HG03280 (cell line): ENCODE data around the gene GRID2.

Experiments used
- ATAC-seq: cut with Tn5 transposase; IDR thresholded peaks from one replicate; pipeline ENCODE4 v1.9.1; 2021; ENCODE audit warnings: mild to moderate bottlenecking, moderate library complexity; ENCODE audit not compliant: unreplicated experiment

The GRID2 gene

GRCh38 chr4:93373893-93374860 lies 1070.4 kb downstream of the GRID2 start:
- no peak for ATAC-seq

- ATAC-seq = no peak
These were observed 1080.5 kb downstream of the GRID2 start for GRCh38 chr4:93384241-93384640.

DNA sequence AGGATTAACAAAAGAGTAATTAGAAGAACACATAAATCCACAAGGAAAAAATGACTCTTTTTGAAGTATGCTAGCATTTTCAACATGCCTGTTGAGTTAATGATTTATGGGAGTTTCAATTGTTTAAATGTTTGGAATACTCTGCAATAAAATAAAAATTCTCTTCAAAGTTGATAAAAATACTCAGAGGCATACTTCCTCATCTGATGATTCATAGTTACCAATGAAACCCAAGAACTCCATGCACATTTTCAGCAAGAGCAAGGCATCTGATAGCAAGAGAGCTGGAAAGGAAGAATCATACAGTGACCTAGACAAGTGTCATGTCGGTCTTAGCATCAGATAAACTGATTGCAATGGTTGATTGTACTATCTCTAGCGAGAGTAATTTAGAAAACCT lies 1081.1 kb downstream of the GRID2 start:
- ATAC-seq = no peak

DNA sequence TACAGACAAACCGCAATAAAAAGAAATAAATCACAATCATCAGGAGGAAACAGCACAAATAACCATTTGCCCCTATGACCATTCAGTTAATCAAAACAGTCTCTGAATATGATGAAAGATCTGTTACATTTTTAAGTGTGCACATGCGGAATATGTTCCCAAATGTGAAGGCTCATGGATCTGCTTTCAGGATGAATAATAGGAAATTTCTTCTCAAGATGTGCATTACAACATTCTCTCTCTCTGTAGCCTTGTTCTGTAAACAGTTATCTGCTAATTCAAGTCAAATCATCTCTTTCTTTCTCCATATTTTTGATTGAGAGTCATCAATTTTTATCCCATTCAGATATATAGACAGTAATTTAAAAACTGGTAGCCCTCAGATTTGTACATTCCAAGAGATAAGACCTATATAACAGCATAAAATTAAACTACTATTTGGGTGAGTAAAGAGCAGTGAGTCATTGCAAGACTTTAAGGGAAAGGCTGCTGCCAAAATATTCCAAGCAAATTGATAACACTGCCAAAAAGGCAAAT lies 1090.8 kb downstream of the GRID2 start:
- ATAC-seq = no peak

DNA sequence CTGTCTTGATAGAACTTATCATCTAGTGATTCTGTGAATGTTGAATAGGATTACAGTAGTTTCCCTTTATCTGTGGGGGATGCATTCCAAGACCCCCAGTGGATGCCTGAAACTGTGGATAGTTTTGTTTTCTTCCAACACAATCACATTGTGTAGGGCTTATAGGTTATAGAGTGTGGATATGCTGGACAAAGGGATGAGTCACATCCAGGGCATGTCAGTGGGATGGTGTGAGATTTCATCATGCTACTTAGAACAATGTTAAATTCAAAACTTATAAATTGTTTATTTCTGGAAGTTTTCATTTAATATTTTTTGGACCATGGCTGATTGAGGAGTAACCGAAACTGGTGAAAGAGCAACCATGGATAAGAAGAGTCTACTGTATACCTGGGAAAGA lies 1092.5 kb downstream of the GRID2 start:
- no peak for ATAC-seq

- ATAC-seq = no peak
These were observed 1099.8 kb downstream of the GRID2 start for GRCh38 chr4:93403571-93403970.

GRCh38 chr4:93407493-93408275 lies 1103.9 kb downstream of the GRID2 start:
- ATAC-seq = no peak

DNA sequence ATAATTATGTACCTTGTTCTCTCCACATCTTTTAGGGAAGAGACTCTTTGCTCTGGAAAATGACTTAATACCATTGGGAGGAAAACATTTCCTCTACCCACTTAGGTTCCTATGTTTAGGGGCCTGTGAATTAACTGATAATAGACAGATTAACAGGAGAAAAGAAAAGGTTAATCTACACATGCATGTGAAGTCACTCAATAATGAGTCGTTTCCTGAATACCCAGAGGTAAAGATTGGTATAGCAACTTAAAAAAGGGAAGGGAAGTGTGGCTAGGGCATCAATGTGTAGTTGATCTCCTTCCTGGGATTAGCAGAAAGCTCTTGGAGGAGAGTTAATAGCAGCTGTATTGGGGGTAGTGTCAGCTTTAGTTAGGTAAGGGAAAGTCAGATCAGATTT lies 1105.3 kb downstream of the GRID2 start:
- no peak for ATAC-seq

DNA sequence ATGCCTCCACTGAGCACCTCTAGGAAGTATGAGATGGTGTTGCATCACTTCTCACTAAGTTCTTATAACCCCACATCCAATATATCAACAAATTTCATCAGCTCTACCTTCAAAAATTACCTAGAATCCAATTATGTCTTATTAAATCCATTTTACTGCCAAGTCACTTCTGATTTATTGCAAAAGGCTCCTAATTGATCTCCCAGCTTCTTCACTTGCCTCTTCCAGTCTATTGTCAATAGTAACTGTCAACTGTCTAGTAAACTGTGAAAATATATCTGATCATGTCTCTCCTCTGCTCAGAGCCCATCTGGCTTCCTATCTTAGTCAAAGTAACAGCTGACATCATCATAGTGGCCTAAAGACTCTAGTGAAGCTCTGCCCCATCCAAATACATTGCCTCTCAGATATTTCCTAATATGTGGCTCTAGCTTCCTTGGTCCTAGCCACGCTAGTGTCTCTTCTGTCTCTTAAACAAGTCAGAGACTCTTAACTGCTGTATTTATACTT lies 1110.3 kb downstream of the GRID2 start:
- ATAC-seq = no peak

DNA sequence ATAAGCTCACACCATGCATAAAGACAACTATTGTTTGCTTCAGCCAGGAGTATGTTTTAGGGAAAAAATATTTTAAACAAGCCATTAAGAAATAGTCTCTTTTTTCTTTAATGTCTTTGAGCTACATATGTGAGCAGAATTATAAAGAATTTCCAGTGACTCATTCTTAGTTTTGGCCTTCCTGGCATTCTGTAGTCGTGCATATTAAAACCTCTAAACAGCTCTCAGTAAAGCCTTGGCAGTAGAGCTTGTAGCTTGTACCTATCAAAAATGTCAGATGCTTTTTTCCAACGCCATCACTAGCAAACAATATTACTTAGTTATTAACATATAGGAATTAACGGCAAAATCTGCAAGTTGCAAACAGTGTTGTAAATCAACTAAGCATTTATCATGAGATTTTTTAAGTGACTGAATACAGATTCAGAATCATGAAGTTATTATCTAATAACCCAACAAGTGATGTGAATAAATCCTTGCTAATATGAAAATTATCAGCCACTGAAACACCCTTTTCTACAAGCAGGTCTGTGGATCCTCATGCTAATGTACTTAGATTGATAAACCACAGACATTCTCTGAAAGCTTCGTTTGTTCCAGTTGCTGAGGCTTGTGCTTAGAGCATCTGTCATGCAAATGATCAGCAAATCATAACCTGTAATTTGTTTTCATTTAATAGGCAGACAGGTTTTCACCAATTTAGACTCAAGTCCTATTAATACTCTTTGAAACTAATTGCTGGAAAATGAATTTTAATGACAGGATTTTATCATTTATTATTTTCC lies 1112.8 kb downstream of the GRID2 start:
- no peak for ATAC-seq

GRCh38 chr4:93431371-93431770 lies 1127.6 kb downstream of the GRID2 start:
- ATAC-seq = no peak

- no peak for ATAC-seq
These were observed 1130.1 kb downstream of the GRID2 start for GRCh38 chr4:93433840-93434239.

DNA sequence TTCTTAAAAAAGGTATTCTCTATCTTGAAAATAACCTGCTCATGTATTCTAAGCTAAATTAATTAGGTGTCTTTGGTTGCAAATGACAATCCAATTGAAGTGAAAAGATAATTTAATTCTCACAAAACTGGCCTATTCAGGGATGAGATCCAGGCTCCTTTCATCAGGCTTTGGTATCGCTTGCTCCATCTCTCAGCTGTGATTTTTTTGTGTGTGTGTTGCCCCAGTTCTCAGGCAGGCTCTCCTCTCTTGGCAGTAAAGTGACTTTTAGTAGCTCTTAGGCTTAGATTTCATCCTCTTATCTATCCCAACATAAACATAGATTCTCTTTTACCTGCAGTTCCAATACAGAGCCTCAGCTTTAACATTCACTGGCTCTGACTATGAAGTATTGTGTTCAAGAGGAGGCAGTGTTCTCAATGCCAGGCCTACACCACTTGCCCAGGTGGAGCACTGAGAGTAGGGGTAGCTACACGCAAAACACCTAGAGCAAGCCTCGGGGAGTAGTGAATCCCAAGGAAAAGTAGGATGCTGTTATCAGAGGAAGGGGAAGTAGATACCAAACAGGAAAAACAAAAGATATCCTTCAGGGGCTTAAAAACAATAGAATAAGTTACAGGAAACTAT lies 1132.3 kb downstream of the GRID2 start:
- ATAC-seq = no peak

- ATAC-seq = no peak
These were observed 1134.2 kb downstream of the GRID2 start for GRCh38 chr4:93437991-93438390.

DNA sequence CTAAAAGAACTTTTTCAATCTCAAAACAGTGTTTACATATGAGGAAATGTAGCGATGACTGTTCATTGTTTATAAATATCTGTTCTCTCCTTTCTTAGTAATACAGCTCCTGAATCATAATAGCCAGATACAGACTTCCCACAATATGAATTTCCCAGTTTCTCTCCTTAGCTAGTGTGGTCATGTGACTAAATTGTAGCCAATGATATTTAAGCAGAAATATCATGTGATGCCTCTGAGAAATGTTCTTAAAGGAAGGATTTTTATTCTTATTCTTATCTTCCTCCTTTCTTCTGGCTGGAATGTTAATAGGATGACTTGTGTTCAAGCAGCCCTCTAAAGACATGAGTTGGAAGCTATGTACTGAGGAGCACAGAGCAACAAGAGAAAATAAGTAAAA lies 1141.1 kb downstream of the GRID2 start:
- ATAC-seq = no peak

DNA sequence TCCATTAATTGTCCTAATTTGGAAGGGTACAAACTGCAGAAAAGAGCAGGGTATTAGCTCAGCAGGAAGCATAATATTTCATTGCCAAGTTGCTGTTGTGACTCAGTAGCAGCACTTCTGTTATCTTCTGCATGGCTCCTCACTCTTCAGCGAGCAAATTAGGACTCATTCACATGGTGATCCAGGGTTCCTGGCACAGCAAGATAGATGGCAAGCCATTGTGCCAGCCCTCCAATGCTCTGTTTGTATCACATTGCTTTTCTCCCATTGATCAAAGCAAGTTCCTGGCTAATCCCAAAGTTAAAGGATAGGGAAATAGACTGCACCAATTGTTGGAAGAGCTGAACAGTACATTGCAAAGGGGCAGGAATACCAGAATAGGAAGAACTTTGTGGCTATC lies 1142.3 kb downstream of the GRID2 start:
- no peak for ATAC-seq

GRCh38 chr4:93448691-93449293 lies 1145.0 kb downstream of the GRID2 start:
- ATAC-seq = no peak

DNA sequence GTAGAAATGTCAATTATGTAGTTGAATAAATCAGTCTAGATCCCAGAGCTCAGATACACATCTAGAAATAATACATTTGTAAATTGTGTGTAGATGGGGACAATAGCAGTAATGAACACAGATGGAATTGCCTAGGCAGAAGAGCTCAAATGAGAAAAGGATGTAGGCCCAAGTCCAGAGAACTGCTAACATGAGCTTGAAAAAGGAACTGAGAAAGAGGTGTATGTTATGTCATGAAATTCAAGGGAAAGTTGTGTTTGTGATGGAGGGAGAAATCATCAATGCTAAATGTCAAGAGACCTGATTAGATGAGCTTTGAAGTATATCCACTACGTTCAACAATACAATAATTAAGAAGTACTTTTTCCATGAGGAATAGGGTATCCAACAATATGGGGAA lies 1148.2 kb downstream of the GRID2 start:
- no peak for ATAC-seq

- no peak for ATAC-seq
These were observed 1157.8 kb downstream of the GRID2 start for GRCh38 chr4:93461541-93461940.

DNA sequence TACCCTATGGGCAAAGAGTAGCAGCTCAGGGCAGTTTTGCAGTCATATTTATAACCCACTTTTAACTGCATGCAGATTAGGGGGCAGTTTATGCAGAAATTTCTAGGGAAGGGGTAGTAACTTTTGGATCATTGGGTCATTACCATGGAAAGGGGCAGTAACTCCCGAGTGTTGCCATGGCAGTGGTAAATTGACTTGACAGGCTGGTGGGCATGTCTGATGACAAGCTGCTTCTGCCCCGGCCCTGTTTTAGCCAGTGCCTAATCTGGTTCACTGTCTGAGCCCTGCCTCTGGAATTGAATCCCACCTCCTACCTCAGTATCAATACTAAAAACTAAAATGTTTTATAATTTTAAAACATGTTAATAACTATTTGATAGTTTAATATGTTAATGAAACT lies 1162.7 kb downstream of the GRID2 start:
- ATAC-seq = no peak
